Hepatocyte (in vitro differentiated cells): ENCODE data around the gene PDE8B. TPM values are rescaled to one million over a fixed set of nuclear protein-coding genes. Genes with fewer than 3 reads are reported as not detected.

Source experiments
- DNase-seq: peaks from one replicate; pipeline ENCODE4 v3.0.0-alpha.2; 2016; ENCODE audit warnings: low spot score
- H2AFZ ChIP-seq: fragments of 200-600 bp; sonication (generic); 2 replicates; pipeline ENCODE4 v1.6.0; 2016; ENCODE audit warnings: antibody characterized with exemption, mild to moderate bottlenecking
- H3K27ac ChIP-seq: fragments of 200-600 bp; sonication (generic); 2 replicates; pipeline ENCODE4 v1.5.1; 2016; ENCODE audit warnings: mild to moderate bottlenecking
- H3K27me3 ChIP-seq: fragments of 200-600 bp; sonication (generic); 2 replicates; pipeline ENCODE4 v1.6.1; 2016
- H3K36me3 ChIP-seq: fragments of 200-600 bp; sonication (generic); replicated peaks from 2 replicates; pipeline ENCODE4 v1.5.1; 2016; ENCODE audit warnings: low read depth; ENCODE audit not compliant: insufficient read depth
- H3K4me1 ChIP-seq: fragments of 200-600 bp; sonication (generic); 2 replicates; pipeline ENCODE4 v1.5.1; 2016; ENCODE audit warnings: mild to moderate bottlenecking, moderate library complexity; ENCODE audit not compliant: insufficient read depth
- H3K4me2 ChIP-seq: fragments of 200-600 bp; sonication (generic); 2 replicates; pipeline ENCODE4 v1.6.0; 2016
- H3K4me3 ChIP-seq: fragments of 200-600 bp; sonication (generic); 2 replicates; pipeline ENCODE4 v1.5.1; 2016; ENCODE audit warnings: mild to moderate bottlenecking
- H3K79me2 ChIP-seq: fragments of 200-600 bp; sonication (generic); 2 replicates; pipeline ENCODE4 v1.6.0; 2017; ENCODE audit warnings: mild to moderate bottlenecking
- H3K9me2 ChIP-seq: fragments of 200-600 bp; sonication (generic); replicated peaks from 2 replicates; pipeline ENCODE4 v1.6.0; 2017; ENCODE audit warnings: mild to moderate bottlenecking; ENCODE audit not compliant: insufficient read depth
- H3K9me3 ChIP-seq: fragments of 200-600 bp; sonication (generic); 2 replicates; pipeline ENCODE4 v1.5.1; 2016; ENCODE audit warnings: low read depth, mild to moderate bottlenecking
- H4K20me1 ChIP-seq: fragments of 200-600 bp; sonication (generic); 2 replicates; pipeline ENCODE4 v1.6.0; 2016; ENCODE audit warnings: mild to moderate bottlenecking; ENCODE audit not compliant: insufficient read depth, poor library complexity, severe bottlenecking
- EZH2 ChIP-seq: fragments of 200-600 bp; sonication (generic); IDR thresholded peaks from 2 replicates; pipeline ENCODE4 v1.6.1; 2016; ENCODE audit warnings: antibody characterized with exemption, mild to moderate bottlenecking, borderline replicate concordance
- EZH2phosphoT487 ChIP-seq: fragments of 200-600 bp; sonication (generic); IDR thresholded peaks from one replicate; pipeline ENCODE4 v1.6.1; 2018; ENCODE audit warnings: antibody characterized with exemption, mild to moderate bottlenecking, low read depth, moderate library complexity; ENCODE audit not compliant: unreplicated experiment, severe bottlenecking
- WGBS: methylation state at CpG from one replicate; pipeline ENCODE4 v1.1.6; 2016; ENCODE audit warnings: low lambda C conversion rate; ENCODE audit errors: missing lambda C conversion rate; 5-methylcytosine and 5-hydroxymethylcytosine counted together
- polyA plus RNA-seq: library from polyadenylated mRNA; unstranded; fragments of >200 nt; fragmentation: Nextera tagmentation; extraction: Ambion mirVana; gene quantifications from 2 replicates; pipeline ENCODE4 v1.2.1, GENCODE V29; 2016
- total RNA-seq: library from RNA; depleted of rRNA; stranded (reverse); fragments of >200 nt; gene quantifications from 2 replicates; pipeline ENCODE4 v1.2.3, GENCODE V29; 2014
- TF ChIP-seq, protein P1 (sequence below): fragments of 200-600 bp; sonication (generic); IDR thresholded peaks from 2 replicates; pipeline ENCODE4 v1.5.1; 2016; ENCODE audit warnings: antibody characterized with exemption, mild to moderate bottlenecking; ENCODE audit not compliant: poor library complexity

PDE8B gene
- total and polyA plus RNA-seq, 2 experiments from 2014 or later, result 8.3 to 9.2 TPM

GRCh38 chr5:77282337-77283027, 72.0 kb downstream of the PDE8B start:
- no peak overlapping the region for H3K4me2 ChIP-seq

GRCh38 chr5:77285251-77285841, 74.9 kb downstream of the PDE8B start:
- no peak overlapping the region for H3K4me2 ChIP-seq
- WGBS, result 90% methylated on average over 4 of the region's 4 CpGs
- no peaks in the 10 kb centered on the region for H3K9me3 ChIP-seq
- no peaks in the 10 kb centered on the region for H3K79me2 ChIP-seq
- H3K27ac ChIP-seq, result no peak overlapping the region
- H3K27me3 ChIP-seq, result no peaks in the 10 kb centered on the region
- no peaks in the 10 kb centered on the region for H3K4me1 ChIP-seq
- no peak for DNase-seq
- H4K20me1 ChIP-seq, result no peaks in the 10 kb centered on the region
- H2AFZ ChIP-seq, result no peak overlapping the region
- no peak overlapping the region for H3K4me3 ChIP-seq
- no peaks in the 10 kb centered on the region for H3K36me3 ChIP-seq
- no peak for TF ChIP-seq EZH2phosphoT487
- no peak for TF ChIP-seq EZH2
- TF ChIP-seq, protein P1, sequence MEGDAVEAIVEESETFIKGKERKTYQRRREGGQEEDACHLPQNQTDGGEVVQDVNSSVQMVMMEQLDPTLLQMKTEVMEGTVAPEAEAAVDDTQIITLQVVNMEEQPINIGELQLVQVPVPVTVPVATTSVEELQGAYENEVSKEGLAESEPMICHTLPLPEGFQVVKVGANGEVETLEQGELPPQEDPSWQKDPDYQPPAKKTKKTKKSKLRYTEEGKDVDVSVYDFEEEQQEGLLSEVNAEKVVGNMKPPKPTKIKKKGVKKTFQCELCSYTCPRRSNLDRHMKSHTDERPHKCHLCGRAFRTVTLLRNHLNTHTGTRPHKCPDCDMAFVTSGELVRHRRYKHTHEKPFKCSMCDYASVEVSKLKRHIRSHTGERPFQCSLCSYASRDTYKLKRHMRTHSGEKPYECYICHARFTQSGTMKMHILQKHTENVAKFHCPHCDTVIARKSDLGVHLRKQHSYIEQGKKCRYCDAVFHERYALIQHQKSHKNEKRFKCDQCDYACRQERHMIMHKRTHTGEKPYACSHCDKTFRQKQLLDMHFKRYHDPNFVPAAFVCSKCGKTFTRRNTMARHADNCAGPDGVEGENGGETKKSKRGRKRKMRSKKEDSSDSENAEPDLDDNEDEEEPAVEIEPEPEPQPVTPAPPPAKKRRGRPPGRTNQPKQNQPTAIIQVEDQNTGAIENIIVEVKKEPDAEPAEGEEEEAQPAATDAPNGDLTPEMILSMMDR, result no peak
- no peaks in the 10 kb centered on the region for H3K9me2 ChIP-seq

More at GRCh38 chr5:77282337-77283027, 72.0 kb downstream of the PDE8B start:
- no peaks in the 10 kb centered on the region for H4K20me1 ChIP-seq
- no peak overlapping the region for H3K27ac ChIP-seq
- H3K9me3 ChIP-seq, result no peaks in the 10 kb centered on the region
- no peaks in the 10 kb centered on the region for H3K79me2 ChIP-seq
- WGBS, result 68% methylated on average over 11 of the region's 11 CpGs
- H3K4me3 ChIP-seq, result no peak overlapping the region
- TF ChIP-seq, protein P1, result peak; percentile 13
- TF ChIP-seq EZH2, result no peak
- no peaks in the 10 kb centered on the region for H3K36me3 ChIP-seq
- H3K4me1 ChIP-seq, result no peaks in the 10 kb centered on the region
- no peaks in the 10 kb centered on the region for H3K27me3 ChIP-seq
- DNase-seq, result peak; percentile 43
- no peak overlapping the region for H2AFZ ChIP-seq
- no peaks in the 10 kb centered on the region for H3K9me2 ChIP-seq

DNA sequence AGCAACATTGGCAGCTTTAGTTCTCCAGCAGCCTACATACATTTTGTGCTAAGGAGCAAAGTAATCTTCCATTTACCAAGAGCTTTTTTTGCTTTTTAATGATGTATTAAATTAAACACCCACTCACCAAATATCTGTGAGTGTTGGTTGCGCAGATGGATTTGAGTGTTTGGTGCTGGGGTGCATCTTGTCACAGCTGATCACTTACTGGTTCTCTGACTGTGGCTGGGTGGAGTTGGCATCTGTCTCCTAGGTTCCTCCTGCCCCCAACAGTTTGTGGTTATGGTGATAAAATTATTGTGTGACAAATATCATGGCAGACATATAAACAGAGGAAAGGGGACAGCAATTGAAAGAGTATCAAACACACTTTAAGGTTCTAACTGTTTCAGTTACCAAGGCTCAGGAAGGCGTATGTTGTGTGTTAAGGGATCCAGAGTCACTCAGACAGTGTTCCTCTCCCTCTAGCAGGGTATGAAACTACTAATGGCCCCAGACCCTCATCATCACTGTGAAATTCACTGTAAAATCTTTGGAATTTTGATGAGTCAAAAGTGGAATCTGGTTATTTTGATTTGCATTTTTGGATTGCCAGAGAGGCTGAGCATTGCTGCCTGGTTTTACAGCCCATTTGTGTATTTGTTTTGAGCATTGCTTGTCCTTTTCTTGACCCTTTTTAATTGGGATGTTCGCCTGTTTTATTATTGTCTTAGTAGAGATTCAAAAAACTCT, 81.7 kb downstream of the PDE8B start:
- no peaks in the 10 kb centered on the region for H3K4me1 ChIP-seq
- DNase-seq, result no peak
- no peaks in the 10 kb centered on the region for H4K20me1 ChIP-seq
- H3K9me3 ChIP-seq, result no peaks in the 10 kb centered on the region
- no peak overlapping the region for H2AFZ ChIP-seq
- no peak for TF ChIP-seq EZH2phosphoT487
- TF ChIP-seq, protein P1, result no peak
- no peak for TF ChIP-seq EZH2
- H3K4me3 ChIP-seq, result no peak overlapping the region
- WGBS, result 72% methylated on average over 3 of the region's 3 CpGs
- no peaks in the 10 kb centered on the region for H3K27me3 ChIP-seq
- no peaks in the 10 kb centered on the region for H3K9me2 ChIP-seq
- H3K79me2 ChIP-seq, result no peaks in the 10 kb centered on the region
- no peak overlapping the region for H3K4me2 ChIP-seq
- no peaks in the 10 kb centered on the region for H3K36me3 ChIP-seq
- H3K27ac ChIP-seq, result no peak overlapping the region
